Psoas muscle (tissue), 8 donors: ENCODE data around the gene TMEFF1. TPM values are rescaled to one million over a fixed set of nuclear protein-coding genes. Genes with fewer than 3 reads are reported as not detected.

Source experiments
- ATAC-seq, 4 donors: fragments of 200-7000 bp; cut with Tn5 transposase; one replicate each; pipeline ENCODE4 v1.9.1; 2020; ENCODE audit warnings: moderate library complexity in 3 of 4, mild to moderate bottlenecking in 2 of 4
- DNase-seq, 2 donors: peaks; one replicate each; pipeline ENCODE4 v3.0.0-alpha.2; 2020
- H3K27ac ChIP-seq: fragments of 200-600 bp; one replicate; pipeline ENCODE4 v1.8.0; 2022
- H3K27me3 ChIP-seq, 3 donors: fragments of 200-600 bp in 1 of 3; one replicate each; pipeline versions ENCODE4 v1.6.1 to v1.8.0; 2013 to 2022; ENCODE audit warnings: low read length in 2 of 3, mild to moderate bottlenecking in 2 of 3, moderate library complexity in 1 of 3; ENCODE audit not compliant: insufficient read depth in 3 of 3
- H3K36me3 ChIP-seq, 2 donors: fragments of 200-600 bp in 1 of 2; one replicate each; pipeline versions ENCODE4 v1.6.1 to v1.8.0; 2013 to 2022; ENCODE audit warnings: low read depth in 1 of 2, mild to moderate bottlenecking in 1 of 2, moderate library complexity in 1 of 2; ENCODE audit not compliant: insufficient read depth in 1 of 2
- H3K4me1 ChIP-seq: fragments of 200-600 bp; one replicate; pipeline ENCODE4 v1.8.0; 2022
- H3K4me3 ChIP-seq: fragments of 200-600 bp; one replicate; pipeline ENCODE4 v1.8.0; 2022; ENCODE audit warnings: mild to moderate bottlenecking
- H3K9me3 ChIP-seq: fragments of 200-600 bp; one replicate; pipeline ENCODE4 v1.8.0; 2022
- WGBS, 3 donors: extraction: QIAGEN DNeasy Blood & Tissue Kit; methylation state at CpG; one replicate each; pipeline versions ENCODE4 v1.1.6 to v1.1.7; 2013; 5-methylcytosine and 5-hydroxymethylcytosine counted together
- intact Hi-C, 2 donors: fragments of 100-400 bp; cut with DNase I; formaldehyde crosslinking; loops; one replicate each; pipeline versions ENCODE4 v1.11.0 to v1.14.2; 2022
- polyA plus RNA-seq, 3 donors: library from polyadenylated mRNA; stranded (reverse); fragments of 200-250 nt; gene quantifications; one replicate each; pipeline ENCODE4 v1.2.3, GENCODE V29; 2013
- total RNA-seq, 4 donors: library from RNA; stranded (reverse); fragmentation: NEBNext Ultra II Directional in 2 of 4; extraction: Animal tissue kit (Norgen Biotek cat#: 25700) in 2 of 4; gene quantifications; one replicate each; pipeline versions ENCODE4 v1.2.1 to v1.2.4, GENCODE V29; 2021 to 2023
- TF ChIP-seq, protein P1 (sequence below): fragments of 200-600 bp; IDR thresholded peaks from one replicate; pipeline ENCODE4 v1.8.0; 2022; ENCODE audit warnings: antibody characterized with exemption
- donor health status: healthy with polysubstance abuse.
- donor health status: DM: no; HTN: no; CAD: no; lungs with moderate emphysema.
- donor health status: Bipolar disorder and iron deficiency.
- donor health status: healthy.
- donor health status: DM: yes; HTN: yes; CAD: no.
- donor health status: DM: no; HTN: no; CAD: no.
- donor health status: DM: no; HTN: no; CAD: no.
- donor health status: DM: yes; HTN: yes; CAD: no.

The TMEFF1 gene
- total and polyA plus RNA-seq, 7 donors, result 0.07 to 0.56 (median 0.29) TPM; not detected in 2

DNA sequence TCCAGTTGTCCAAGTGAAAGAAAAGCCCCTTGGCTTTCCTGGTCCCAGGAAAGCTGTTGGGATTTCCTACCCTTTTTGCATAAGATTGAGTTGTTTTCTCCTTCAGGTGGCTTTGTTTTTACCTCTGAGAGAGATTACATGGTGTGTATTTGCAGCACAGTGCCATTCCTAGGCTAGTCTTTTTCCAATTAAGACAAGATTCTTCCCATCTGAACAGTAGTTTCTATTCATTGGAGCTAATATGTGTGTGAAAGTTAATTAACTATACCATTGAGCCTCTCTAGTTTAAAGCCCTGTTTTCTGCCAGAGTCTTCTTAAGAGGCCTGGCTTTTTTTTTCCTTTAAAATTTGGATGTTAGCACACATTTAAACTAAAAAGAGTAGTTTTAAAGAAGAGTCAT lies 25.9 kb upstream of the TMEFF1 start:
- Histone ChIP-seq H3K36me3 (peaks cover 0 to 35% of the 10 kb centered on the region in 2 donors), H3K27me3 (no peaks in the 10 kb centered on the region), H3K9me3 (no peaks in the 10 kb centered on the region), H3K4me1 (peaks cover 16% of the 10 kb centered on the region), H3K4me3 (no peak overlapping the region), H3K27ac (no peak overlapping the region)
- TF ChIP-seq, protein P1, sequence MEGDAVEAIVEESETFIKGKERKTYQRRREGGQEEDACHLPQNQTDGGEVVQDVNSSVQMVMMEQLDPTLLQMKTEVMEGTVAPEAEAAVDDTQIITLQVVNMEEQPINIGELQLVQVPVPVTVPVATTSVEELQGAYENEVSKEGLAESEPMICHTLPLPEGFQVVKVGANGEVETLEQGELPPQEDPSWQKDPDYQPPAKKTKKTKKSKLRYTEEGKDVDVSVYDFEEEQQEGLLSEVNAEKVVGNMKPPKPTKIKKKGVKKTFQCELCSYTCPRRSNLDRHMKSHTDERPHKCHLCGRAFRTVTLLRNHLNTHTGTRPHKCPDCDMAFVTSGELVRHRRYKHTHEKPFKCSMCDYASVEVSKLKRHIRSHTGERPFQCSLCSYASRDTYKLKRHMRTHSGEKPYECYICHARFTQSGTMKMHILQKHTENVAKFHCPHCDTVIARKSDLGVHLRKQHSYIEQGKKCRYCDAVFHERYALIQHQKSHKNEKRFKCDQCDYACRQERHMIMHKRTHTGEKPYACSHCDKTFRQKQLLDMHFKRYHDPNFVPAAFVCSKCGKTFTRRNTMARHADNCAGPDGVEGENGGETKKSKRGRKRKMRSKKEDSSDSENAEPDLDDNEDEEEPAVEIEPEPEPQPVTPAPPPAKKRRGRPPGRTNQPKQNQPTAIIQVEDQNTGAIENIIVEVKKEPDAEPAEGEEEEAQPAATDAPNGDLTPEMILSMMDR, result no peak
- intact Hi-C loops, result no loop called here
- DNase-seq (no peak), ATAC-seq (no peak)

DNA sequence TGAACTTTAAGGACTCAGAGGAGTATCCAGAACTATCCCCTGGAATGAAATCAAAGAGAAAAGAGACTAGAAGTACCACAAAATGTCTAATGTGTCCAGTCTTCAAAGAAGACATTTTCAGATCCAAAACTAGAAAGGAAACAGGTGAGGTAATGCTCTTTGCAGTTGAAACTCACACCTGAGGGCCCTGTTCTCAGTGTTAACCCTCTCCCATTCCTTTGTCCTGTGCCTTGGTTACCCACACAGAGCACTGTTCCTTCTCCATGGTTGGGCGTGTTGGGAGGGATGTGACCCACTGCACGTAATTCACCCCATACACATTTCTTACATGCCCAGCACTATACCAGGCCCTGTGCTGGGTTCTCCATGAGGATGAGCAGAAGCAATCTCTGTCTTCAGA lies 24.7 kb upstream of the TMEFF1 start:
- H3K27ac ChIP-seq, result no peak overlapping the region
- intact Hi-C loops, result no loop called here
- no peaks in the 10 kb centered on the region for H3K9me3 ChIP-seq
- H3K4me1 ChIP-seq, result peaks cover 16% of the 10 kb centered on the region
- TF ChIP-seq, protein P1, result no peak
- no peak for DNase-seq
- whole genome bisulfite sequencing, 3 donors, result 97 to 98% (median 98%) methylated on average over 2 of the region's 2 CpGs
- H3K4me3 ChIP-seq, result no peak overlapping the region
- H3K36me3 ChIP-seq, result peaks cover 0 to 34% of the 10 kb centered on the region in 2 donors
- no peaks in the 10 kb centered on the region for H3K27me3 ChIP-seq
- ATAC-seq, result no peak

DNA sequence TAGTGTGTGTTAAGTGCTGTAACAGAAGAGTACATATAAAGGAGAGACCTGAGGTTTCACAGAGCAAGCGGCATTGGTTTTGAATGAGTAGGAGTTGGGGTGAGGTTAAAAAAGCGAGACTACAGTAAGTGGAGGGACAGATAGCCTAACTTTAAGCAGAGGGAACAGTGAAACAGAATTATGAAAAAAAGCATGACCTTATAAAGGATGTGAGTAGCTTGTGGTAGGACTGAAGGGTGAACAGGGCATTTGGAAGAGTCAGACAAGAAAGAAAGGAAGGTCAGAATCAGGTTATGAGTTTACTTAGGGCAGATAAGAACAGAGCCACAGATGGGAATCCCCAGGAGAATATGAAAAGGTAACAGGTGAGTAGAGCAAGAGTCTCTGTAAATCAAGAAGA lies 23.5 kb upstream of the TMEFF1 start:
- H3K27ac ChIP-seq, result no peak overlapping the region
- ATAC-seq (no peak), DNase-seq (no peak)
- H3K36me3 ChIP-seq, result peaks cover 0 to 28% of the 10 kb centered on the region in 2 donors
- H3K27me3 ChIP-seq, result no peaks in the 10 kb centered on the region
- intact Hi-C loops, result no loop called here
- H3K4me3 ChIP-seq, result no peak overlapping the region
- WGBS, 3 donors, result 97 to 100% (median 99%) methylated on average over 2 of the region's 2 CpGs
- H3K9me3 ChIP-seq, result no peaks in the 10 kb centered on the region
- peaks cover 12% of the 10 kb centered on the region for H3K4me1 ChIP-seq
- TF ChIP-seq, protein P1, result no peak

DNA sequence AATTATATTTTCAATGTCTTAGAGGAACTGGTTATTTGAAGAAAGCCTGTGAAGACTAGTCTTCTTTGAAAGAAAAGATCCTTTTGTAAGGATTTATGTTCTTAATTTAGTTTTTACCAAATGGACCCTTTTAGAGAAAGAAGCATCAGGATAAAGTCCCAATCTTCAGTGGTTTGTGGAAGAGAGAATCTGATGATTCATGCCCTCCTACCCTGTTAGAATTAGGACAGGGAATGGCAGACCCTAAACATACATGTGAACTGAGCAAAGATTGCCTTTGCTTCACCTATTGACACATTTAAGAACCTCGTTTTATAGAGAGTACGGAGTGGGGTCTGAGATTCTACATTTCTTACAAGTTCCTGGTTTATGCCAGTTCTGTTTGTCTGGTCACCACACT lies 20.1 kb upstream of the TMEFF1 start:
- H3K36me3 ChIP-seq, result peaks cover 0 to 28% of the 10 kb centered on the region in 2 donors
- intact Hi-C loops, result no loop called here
- no peaks in the 10 kb centered on the region for H3K27me3 ChIP-seq
- H3K4me3 ChIP-seq, result no peak overlapping the region
- peaks cover 9% of the 10 kb centered on the region for H3K4me1 ChIP-seq
- H3K9me3 ChIP-seq, result no peaks in the 10 kb centered on the region
- TF ChIP-seq, protein P1, result no peak
- DNase-seq (no peak), ATAC-seq (no peak)
- WGBS, 3 donors, result 99% methylated on average over 2 of the region's 2 CpGs
- no peak overlapping the region for H3K27ac ChIP-seq

DNA sequence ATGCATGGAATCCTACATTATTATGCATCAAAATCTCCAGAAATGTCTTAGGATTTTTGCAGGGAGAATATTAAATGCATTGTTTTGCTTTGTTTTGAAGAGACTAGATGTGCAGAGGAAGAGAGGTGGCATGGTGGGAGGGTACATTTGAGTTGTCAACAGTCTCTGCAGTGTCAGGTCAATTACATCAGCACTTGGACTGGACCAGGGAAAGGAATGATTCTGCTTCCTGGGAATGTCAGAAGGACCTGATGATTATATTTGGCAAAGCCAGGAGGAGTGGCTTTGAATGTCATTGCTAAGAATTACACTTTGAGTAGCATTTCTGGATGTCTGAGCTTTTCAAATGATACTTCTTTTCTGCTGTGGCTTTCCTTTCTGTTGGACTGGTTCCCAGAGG lies 17.5 kb upstream of the TMEFF1 start:
- ATAC-seq, result peak; percentile 43 to 73 (median 69)
- Histone ChIP-seq H3K9me3 (no peaks in the 10 kb centered on the region), H3K4me1 (peaks cover 9% of the 10 kb centered on the region), H3K4me3 (no peak overlapping the region), H3K36me3 (peaks cover 0 to 28% of the 10 kb centered on the region in 2 donors), H3K27ac (no peak overlapping the region), H3K27me3 (no peaks in the 10 kb centered on the region)
- intact Hi-C loops, result no loop called here
- TF ChIP-seq, protein P1, result no peak
- DNase-seq, result no peak
